ENCODE measurements around the gene DENND11. TPM values are rescaled to one million over a fixed set of nuclear protein-coding genes. Genes with fewer than 3 reads are reported as not detected.
A peak's percentile ranks its signal among the peaks of the same experiment; 100 is the strongest.

The DENND11 gene
- total and polyA plus RNA-seq, 2 donors (not counting 3 experiments of a cell fraction or from before 2014, with no cell fraction given), result 14.7 to 25.9 TPM

DNA sequence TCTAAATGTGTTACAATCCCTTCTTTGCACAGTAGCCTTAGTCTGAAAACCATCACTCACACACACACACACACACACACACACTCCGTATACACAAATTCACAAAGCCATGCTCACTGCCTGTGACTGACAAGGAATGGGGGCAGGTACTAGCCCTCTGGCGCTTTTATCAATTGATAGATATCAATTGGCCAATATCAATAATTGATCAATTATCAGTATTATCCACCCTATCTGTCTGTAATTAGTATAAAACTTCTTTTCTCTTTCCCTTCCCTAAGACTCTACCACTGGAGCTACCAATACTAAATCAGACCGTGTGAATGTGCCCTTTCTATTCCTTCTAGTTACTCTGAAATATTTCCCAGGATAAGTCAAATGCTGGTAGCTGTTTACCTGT, 2.1 kb downstream of the DENND11 start:
- Histone ChIP-seq H3K27ac (ENCODE audit: insufficient read depth, low read depth, low read length) (no peak overlapping the region), H3K79me2 (ENCODE audit: control insufficient read depth, insufficient read depth, low read length) (peaks cover 27% of the 10 kb centered on the region), H4K20me1 (replicated peaks; ENCODE audit: control insufficient read depth, extremely low read depth, insufficient read depth, low read length) (peaks cover 2% of the 10 kb centered on the region), H3K9me3 (replicated peaks; ENCODE audit: control insufficient read depth, insufficient read depth, low read length) (no peaks in the 10 kb centered on the region), H3K4me3 (replicated peaks in 1 of 3; ENCODE audit: insufficient read depth in 1 of 3, low read depth in 1 of 3, low read length in 3 of 3) (no peak overlapping the region), H2AFZ (ENCODE audit: low read depth, low read length) (no peak overlapping the region), H3K9me1 (replicated peaks; ENCODE audit: control insufficient read depth, extremely low read depth, insufficient read depth, low read length) (no peaks in the 10 kb centered on the region), H3K36me3 (ENCODE audit: control insufficient read depth in 2 of 2, extremely low read depth in 1 of 2, insufficient read depth in 2 of 2, low read length in 2 of 2) (no peaks in the 10 kb centered on the region), H3K27me3 (ENCODE audit: control insufficient read depth in 2 of 2, insufficient read depth in 2 of 2, low read length in 2 of 2) (peaks cover 5 to 10% of the 10 kb centered on the region in 2 experiments), H3K9ac (replicated peaks; ENCODE audit: extremely low read depth, insufficient read depth, low read length) (no peak overlapping the region), H3K4me2 (ENCODE audit: insufficient read depth, low read length) (no peak overlapping the region), H3K4me1 (ENCODE audit: control insufficient read depth, extremely low read depth, insufficient read depth, low read length) (peaks cover 10% of the 10 kb centered on the region)
- POLR2A ChIA-PET, result no interaction called here
- CTCF ChIA-PET, result interaction anchor here (3.3 kb wide), 2 partner anchors 38 to 45 kb away, joined by 21 to 30 read pairs; partner anchors contain the start of gene SSBP1
- dilution Hi-C loops (cut with MboI; ENCODE audit: extremely low pct_ligation_motif_present, low sequenced_read_pairs) (no loop called here), intact Hi-C loops (cut with micrococcal nuclease) (loop anchor here (2.0 kb wide), 1 partner anchor 37 kb away; no protein-coding TSS in a partner anchor)
- TF ChIP-seq JUN (IDR thresholded peaks at IDR 0.05; ENCODE audit: borderline replicate concordance, insufficient read depth, insufficient read length, low read depth) (no peak), MYC (IDR thresholded peaks at IDR 0.05; ENCODE audit: low read depth, low read length) (no peak), GATA2 (IDR thresholded peaks at IDR 0.05; ENCODE audit: insufficient read depth, insufficient read length, low read depth, low read length) (no peak), POLR2AphosphoS5 (IDR thresholded peaks at IDR 0.05; ENCODE audit: insufficient read depth, low read depth, low read length) (no peak), EZH2 (IDR thresholded peaks at IDR 0.05; ENCODE audit: borderline replicate concordance, low read depth, low read length, severe bottlenecking) (no peak), FOS (IDR thresholded peaks at IDR 0.05; ENCODE audit: borderline replicate concordance, insufficient read depth, low read length) (no peak), POLR2A (IDR thresholded peaks at IDR 0.05; ENCODE audit: low read depth, low read length) (no peak)
- TF ChIP-seq, protein P1, sequence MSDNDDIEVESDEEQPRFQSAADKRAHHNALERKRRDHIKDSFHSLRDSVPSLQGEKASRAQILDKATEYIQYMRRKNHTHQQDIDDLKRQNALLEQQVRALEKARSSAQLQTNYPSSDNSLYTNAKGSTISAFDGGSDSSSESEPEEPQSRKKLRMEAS (IDR thresholded peaks at IDR 0.05; ENCODE audit: insufficient read depth, insufficient read length), result no peak
- TF ChIP-seq, protein P2, sequence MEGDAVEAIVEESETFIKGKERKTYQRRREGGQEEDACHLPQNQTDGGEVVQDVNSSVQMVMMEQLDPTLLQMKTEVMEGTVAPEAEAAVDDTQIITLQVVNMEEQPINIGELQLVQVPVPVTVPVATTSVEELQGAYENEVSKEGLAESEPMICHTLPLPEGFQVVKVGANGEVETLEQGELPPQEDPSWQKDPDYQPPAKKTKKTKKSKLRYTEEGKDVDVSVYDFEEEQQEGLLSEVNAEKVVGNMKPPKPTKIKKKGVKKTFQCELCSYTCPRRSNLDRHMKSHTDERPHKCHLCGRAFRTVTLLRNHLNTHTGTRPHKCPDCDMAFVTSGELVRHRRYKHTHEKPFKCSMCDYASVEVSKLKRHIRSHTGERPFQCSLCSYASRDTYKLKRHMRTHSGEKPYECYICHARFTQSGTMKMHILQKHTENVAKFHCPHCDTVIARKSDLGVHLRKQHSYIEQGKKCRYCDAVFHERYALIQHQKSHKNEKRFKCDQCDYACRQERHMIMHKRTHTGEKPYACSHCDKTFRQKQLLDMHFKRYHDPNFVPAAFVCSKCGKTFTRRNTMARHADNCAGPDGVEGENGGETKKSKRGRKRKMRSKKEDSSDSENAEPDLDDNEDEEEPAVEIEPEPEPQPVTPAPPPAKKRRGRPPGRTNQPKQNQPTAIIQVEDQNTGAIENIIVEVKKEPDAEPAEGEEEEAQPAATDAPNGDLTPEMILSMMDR (IDR thresholded peaks at IDR 0.05; ENCODE audit: extremely low read depth in 1 of 2, insufficient read depth in 1 of 2, low read depth in 1 of 2, low read length in 2 of 2), result no peak
- DNase-seq (ENCODE audit: low read depth, low spot score) (no peak), FAIRE-seq (no peak)
- BruUV-seq (replicated peaks), result TSS peak; percentile 17
